HEK293T (cell line): ENCODE results near the gene LIPC.

Experiments used
- CTCF ChIA-PET: fragments of 350-600 bp; formaldehyde crosslinking; extraction: SDS; loops from one replicate; lab custom pipeline; 2021; ENCODE audit warnings: antibody characterized with exemption, inconsistent platforms; lab: Yijun Ruan, JAX
- POLR2A ChIA-PET: fragments of 350-600 bp; formaldehyde crosslinking; extraction: SDS; loops from one replicate; lab custom pipeline; 2020; ENCODE audit warnings: antibody characterized with exemption, inconsistent platforms; lab: Yijun Ruan, JAX
- DNase-seq: peaks from one replicate; pipeline ENCODE4 v3.0.0; 2012; ENCODE audit warnings: mixed read lengths; ENCODE audit errors: extremely low spot score
- ARNT ChIP-seq: fragments of 450-650 bp; IDR thresholded peaks from 2 replicates; pipeline ENCODE4 v1.6.1; 2017; ENCODE audit warnings: mild to moderate bottlenecking
- BHLHE40 ChIP-seq: fragments of 450-650 bp; IDR thresholded peaks from 2 replicates; pipeline ENCODE4 v1.6.1; 2016; ENCODE audit warnings: mild to moderate bottlenecking, moderate library complexity, borderline replicate concordance
- CTBP1 ChIP-seq: fragments of 450-650 bp; IDR thresholded peaks from 2 replicates; pipeline ENCODE4 v1.6.1; 2016; ENCODE audit warnings: borderline replicate concordance
- ELF4 ChIP-seq: fragments of 450-650 bp; IDR thresholded peaks from 2 replicates; pipeline ENCODE4 v1.6.1; 2017; ENCODE audit warnings: antibody characterized with exemption
- FOXA1 ChIP-seq: fragments of 450-650 bp; IDR thresholded peaks from 2 replicates; pipeline ENCODE4 v1.6.1; 2016; ENCODE audit warnings: mild to moderate bottlenecking
- FOXK2 ChIP-seq: fragments of 450-650 bp; IDR thresholded peaks from 2 replicates; pipeline ENCODE4 v1.6.1; 2016; ENCODE audit warnings: mild to moderate bottlenecking
- FOXM1 ChIP-seq: fragments of 450-650 bp; IDR thresholded peaks from 2 replicates; pipeline ENCODE4 v1.6.1; 2017; ENCODE audit warnings: mild to moderate bottlenecking, borderline replicate concordance
- HDGF ChIP-seq: fragments of 450-650 bp; IDR thresholded peaks from 2 replicates; pipeline ENCODE4 v1.6.1; 2017; ENCODE audit warnings: antibody characterized with exemption, borderline replicate concordance
- L3MBTL2 ChIP-seq: fragments of 450-650 bp; conservative IDR thresholded peaks from 2 replicates; pipeline ENCODE4 v1.6.1; 2016; ENCODE audit warnings: mild to moderate bottlenecking
- LEF1 ChIP-seq: fragments of 450-650 bp; IDR thresholded peaks from 2 replicates; pipeline ENCODE4 v1.6.1; 2017; ENCODE audit warnings: mild to moderate bottlenecking, borderline replicate concordance
- NFRKB ChIP-seq: fragments of 450-650 bp; IDR thresholded peaks from 2 replicates; pipeline ENCODE4 v1.6.1; 2016; ENCODE audit warnings: mild to moderate bottlenecking, moderate library complexity
- SP1 ChIP-seq: fragments of 450-650 bp; IDR thresholded peaks from 2 replicates; pipeline ENCODE4 v1.6.1; 2017
- SUZ12 ChIP-seq: fragments of 450-650 bp; IDR thresholded peaks from 2 replicates; pipeline ENCODE4 v1.6.1; 2016; ENCODE audit warnings: mild to moderate bottlenecking
- TARDBP ChIP-seq: fragments of 450-650 bp; IDR thresholded peaks from 2 replicates; pipeline ENCODE4 v1.6.1; 2016
- ZNF384 ChIP-seq: fragments of 450-650 bp; IDR thresholded peaks from 2 replicates; pipeline ENCODE4 v1.6.1; 2016
- TF ChIP-seq, protein P1 (sequence below): fragments of 450-650 bp; IDR thresholded peaks from 2 replicates; pipeline ENCODE4 v1.6.1; 2016

LIPC gene

DNA sequence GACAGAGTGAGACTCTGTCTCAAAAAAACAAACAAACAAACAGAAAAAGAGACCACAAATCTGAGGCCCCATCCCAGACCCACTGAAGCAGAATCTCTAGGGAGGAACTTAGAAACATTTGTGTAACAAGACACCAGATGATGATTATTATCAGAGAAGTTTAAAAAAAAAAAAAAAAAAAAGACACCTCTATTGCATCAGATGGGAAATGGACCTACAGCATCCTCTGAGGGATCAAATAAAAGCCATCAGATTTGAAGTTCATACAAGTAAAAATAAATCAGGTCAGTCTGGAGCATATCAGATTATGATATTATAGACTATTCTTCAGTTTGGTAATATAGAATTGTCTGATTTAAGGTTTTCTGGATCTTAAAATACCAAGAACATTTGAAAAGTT lies 21.9 kb upstream of the LIPC start:
- ChIA-PET CTCF (no interaction called here), POLR2A (no interaction called here)
- no peak for DNase-seq
- TF ChIP-seq FOXK2 (no peak), SP1 (no peak), ZNF384 (0 out of 2 replicates have a peak, but pooled peaks have one; percentile 9)

- ChIA-PET POLR2A (no interaction called here), CTCF (no interaction called here)
- no peak for DNase-seq
- TF ChIP-seq L3MBTL2, result no peak
- TF ChIP-seq LEF1, result no peak
- no peak for TF ChIP-seq BHLHE40
- TF ChIP-seq NFRKB, result no peak
- TF ChIP-seq CTBP1, result no peak
- TF ChIP-seq SUZ12, result no peak
- no peak for TF ChIP-seq ELF4
- TF ChIP-seq ARNT, result no peak
- TF ChIP-seq FOXA1, result no peak
- TF ChIP-seq, protein P1, sequence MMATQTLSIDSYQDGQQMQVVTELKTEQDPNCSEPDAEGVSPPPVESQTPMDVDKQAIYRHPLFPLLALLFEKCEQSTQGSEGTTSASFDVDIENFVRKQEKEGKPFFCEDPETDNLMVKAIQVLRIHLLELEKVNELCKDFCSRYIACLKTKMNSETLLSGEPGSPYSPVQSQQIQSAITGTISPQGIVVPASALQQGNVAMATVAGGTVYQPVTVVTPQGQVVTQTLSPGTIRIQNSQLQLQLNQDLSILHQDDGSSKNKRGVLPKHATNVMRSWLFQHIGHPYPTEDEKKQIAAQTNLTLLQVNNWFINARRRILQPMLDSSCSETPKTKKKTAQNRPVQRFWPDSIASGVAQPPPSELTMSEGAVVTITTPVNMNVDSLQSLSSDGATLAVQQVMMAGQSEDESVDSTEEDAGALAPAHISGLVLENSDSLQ, result no peak
- TF ChIP-seq FOXM1, result no peak
These were observed 21.4 kb upstream of the LIPC start for GRCh38 chr15:58410353-58410752.

DNA sequence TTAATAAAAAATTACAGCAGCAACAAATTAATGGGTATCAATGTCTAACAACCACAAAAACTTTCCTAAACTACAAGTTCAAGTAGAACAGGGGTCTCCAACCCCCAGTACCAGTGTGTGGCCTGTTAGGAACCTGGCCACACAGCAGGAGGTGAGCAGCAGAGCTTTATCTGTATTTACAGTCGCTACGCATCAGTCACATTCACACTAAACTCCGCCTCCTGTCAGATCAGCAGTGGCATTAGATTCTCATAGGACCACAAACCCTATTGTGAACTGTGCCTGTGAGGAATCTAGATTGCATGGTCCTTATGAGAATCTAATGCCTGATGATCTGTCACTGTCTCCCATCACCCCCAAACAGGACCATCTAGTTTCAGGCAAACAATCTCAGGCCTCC lies 18.5 kb upstream of the LIPC start:
- CTCF ChIA-PET, result no interaction called here
- POLR2A ChIA-PET, result no interaction called here
- TF ChIP-seq ZNF384 (no peak), SP1 (no peak), SUZ12 (no peak), TARDBP (no peak), BHLHE40 (no peak)
- TF ChIP-seq, protein P1, result no peak
- DNase-seq, result no peak

- ChIA-PET POLR2A (no interaction called here), CTCF (no interaction called here)
- DNase-seq, result no peak
- no peak for TF ChIP-seq NFRKB
- no peak for TF ChIP-seq SUZ12
- no peak for TF ChIP-seq ZNF384
- no peak for TF ChIP-seq TARDBP
- TF ChIP-seq FOXA1, result no peak
- no peak for TF ChIP-seq CTBP1
- TF ChIP-seq ELF4, result no peak
- no peak for TF ChIP-seq BHLHE40
- TF ChIP-seq L3MBTL2, result no peak
- TF ChIP-seq SP1, result no peak
- TF ChIP-seq, protein P1, result no peak
- no peak for TF ChIP-seq FOXM1
- TF ChIP-seq LEF1, result no peak
- TF ChIP-seq HDGF, result no peak
- TF ChIP-seq ARNT, result no peak
- TF ChIP-seq FOXK2, result no peak
These were observed 16.2 kb upstream of the LIPC start for GRCh38 chr15:58415636-58416035.

DNA sequence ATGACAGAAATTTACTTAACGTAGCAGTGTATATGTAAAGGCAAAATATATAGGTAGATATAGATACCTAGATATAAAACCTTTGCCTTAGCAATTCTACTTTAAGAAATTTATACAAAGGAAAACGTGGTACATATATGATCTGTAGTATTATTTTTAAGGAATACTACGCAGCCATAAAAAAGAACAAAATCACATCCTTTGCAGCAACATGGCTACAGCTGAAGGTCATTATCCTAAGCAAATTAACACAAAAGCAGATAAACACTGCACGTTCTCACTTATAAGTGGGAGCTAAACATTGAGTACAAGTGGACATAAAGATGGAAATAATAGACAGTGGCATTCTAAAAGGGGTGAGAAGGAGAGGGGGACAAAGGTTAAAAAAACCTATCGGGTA lies 14.8 kb upstream of the LIPC start:
- TF ChIP-seq BHLHE40 (no peak), FOXM1 (no peak), L3MBTL2 (no peak), FOXA1 (no peak), SP1 (no peak), HDGF (no peak), NFRKB (no peak), ARNT (no peak), FOXK2 (no peak), ZNF384 (no peak), TARDBP (no peak)
- TF ChIP-seq, protein P1, result no peak
- CTCF ChIA-PET, result no interaction called here
- POLR2A ChIA-PET, result no interaction called here
- DNase-seq, result no peak

DNA sequence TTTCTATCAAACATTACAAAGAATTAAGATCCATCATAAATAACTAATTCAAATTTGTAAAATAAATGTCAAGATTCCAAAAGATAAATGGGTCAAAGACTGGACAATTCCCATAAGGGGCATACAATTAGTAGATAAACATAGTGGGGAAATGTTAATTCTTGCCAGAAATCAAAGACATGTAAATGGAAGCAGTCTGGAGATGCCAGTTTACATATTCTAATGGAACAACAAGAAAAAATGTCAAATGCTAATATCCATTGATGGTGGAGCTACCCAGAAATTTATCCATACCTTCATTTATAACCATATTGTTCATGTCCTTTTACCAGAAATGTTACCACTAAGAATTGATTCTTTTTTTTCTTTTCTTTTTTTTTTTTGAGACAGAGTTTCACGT lies 13.7 kb upstream of the LIPC start:
- CTCF ChIA-PET, result interaction anchor here (0.6 kb wide), 1 partner anchor 51 kb away, joined by 4 read pairs; no protein-coding TSS in a partner anchor

More for the DNA sequence above, 13.7 kb upstream of the LIPC start:
- TF ChIP-seq NFRKB, result no peak
- TF ChIP-seq BHLHE40, result no peak
- TF ChIP-seq FOXA1, result no peak
- TF ChIP-seq LEF1, result no peak
- no peak for TF ChIP-seq ELF4
- TF ChIP-seq, protein P1, result no peak
- no peak for TF ChIP-seq FOXM1
- no peak for TF ChIP-seq ARNT
- TF ChIP-seq FOXK2, result no peak
- TF ChIP-seq SUZ12, result no peak
- TF ChIP-seq SP1, result no peak
- no peak for TF ChIP-seq HDGF
- TF ChIP-seq L3MBTL2, result no peak
- no peak for TF ChIP-seq ZNF384
- TF ChIP-seq CTBP1, result no peak
- TF ChIP-seq TARDBP, result no peak
- POLR2A ChIA-PET, result no interaction called here
- no peak for DNase-seq
